Measurements from ENCODE around the gene SLC35F3.
"Not testable (repeated sequence)": the region's sequence is repeated elsewhere in the genome, so short reads cannot be mapped to it uniquely, and the experiment has no call there.

Gene SLC35F3

DNA sequence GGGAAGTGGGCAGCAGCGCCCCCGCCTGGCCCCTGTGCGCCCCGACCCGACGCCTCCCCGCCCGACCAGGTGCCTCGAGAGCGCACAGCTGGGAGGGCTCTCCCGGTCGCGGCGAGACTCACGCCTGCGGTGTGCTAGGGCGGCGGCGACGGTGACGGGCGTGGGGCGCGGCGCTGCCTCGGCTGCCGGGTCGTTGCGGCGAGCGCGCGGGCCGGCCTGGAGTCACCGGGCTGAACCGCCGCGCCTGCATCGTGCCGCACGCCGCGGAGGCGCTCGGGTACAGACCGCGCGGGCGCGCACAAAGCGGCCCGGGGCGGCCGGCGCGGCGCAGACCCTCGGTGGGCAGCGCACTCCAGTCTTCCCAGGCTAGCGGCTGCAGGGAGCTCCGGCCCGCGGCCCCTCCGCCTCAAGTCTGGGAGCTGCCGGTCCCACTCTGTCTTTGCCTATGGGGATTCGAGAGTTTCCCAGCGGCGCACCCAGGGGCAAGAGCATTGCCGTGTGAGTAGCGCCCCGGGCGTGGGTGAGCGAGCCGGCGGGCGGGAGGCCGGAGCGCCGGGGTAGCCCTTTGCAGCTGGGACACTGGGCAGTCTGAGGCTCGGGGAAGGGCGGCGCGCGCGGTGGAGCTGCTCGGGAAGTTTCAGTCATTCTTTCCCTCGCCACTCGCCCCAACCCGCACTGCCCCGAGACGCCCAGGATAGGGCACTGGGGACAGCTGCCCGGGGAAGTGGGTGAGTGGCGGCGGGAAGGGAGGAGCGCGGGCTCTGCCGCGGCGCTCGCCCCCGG lies at the start of gene SLC35F3:
TSS of gene SLC35F3 (plus strand) at position 44 of the 783 bp plus-strand sequence.
- DNase-seq, result no peak

DNA sequence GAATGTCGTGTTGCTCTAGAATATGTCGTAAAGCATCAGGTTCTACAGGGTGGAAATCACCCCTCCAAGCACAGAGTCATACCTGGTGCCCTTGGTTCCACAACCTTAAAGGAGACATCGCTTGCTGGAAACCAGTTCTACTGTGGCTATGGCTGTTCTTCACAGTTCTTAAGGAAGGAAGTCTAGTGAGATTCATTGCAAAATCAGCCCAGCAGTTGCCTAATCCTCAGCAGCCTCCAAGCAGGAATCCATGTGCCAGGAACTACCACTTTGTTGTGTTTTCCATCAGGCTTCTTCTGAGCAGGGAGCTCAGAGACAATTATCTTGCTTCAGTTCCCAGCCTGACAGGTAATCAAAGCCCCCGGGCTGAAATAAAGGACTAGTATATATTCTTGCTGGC lies 45.0 kb upstream of the SLC35F3 start:
- no peak for DNase-seq

DNA sequence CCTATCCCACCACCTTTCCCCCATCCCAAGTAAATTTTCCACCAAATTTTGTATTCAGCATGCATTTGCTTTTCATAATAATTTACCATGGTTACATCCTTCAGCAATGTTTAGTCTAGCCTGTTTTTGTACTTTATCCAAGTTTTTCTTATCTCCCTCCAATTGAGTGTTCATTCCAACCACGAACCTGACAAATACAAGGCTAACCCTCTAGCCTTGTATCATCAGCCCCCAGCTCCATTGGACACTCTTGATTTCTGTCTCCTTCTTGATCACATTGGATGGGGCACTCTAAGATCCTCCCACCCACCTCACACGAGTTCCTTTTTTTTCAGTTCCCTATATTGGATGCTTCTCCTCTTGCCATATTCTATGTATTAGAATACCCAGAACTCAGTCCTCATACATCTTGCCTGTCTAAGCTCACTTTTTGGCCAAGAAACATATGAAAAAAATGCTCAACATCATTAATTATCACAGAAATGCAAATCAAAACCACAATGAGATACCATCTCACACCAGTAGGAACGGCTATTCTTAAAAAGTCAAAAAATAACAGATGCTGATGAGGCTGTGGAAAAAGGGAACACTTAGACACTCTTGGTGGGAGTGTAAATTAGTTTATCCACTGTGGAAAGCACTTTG lies 40.5 kb upstream of the SLC35F3 start:
- DNase-seq, result no peak

DNA sequence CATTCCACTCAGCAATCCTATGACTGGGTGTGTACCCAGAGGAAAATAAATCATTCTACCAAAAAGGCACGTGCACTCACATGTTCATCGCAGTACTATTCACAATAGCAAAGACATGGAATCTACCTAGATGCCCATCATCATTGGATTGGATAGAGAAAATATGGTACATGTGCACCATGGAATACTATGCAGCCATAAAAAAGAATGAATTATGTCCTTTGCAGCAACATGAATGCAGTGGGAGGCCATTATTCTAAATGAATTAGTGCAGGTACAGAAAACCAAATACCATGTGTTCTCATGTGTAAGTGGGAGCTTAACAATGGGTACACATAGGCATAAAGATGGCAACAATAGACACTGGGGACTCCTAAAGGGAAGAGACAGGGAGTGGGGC lies 39.9 kb upstream of the SLC35F3 start:
- DNase-seq, result no peak

DNA sequence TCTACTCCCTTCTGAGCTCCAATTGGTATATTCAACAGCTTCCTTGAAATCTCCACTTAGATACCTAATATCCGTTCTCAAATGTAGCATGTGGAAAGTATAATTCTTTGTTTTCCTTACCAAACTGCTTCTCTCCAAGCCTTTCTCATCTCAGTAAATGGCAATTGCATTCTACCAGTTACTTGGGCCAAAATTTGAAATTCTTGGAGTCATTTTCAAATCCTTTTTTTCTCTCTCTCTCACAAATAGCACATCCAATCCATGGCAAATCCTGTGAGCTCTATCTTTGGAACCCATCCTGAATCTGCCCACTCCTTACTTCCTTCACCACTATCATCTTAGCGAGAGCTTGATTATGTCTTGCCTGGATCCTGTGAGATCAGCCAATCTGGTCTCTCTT lies 39.3 kb upstream of the SLC35F3 start:
- no peak for DNase-seq

DNA sequence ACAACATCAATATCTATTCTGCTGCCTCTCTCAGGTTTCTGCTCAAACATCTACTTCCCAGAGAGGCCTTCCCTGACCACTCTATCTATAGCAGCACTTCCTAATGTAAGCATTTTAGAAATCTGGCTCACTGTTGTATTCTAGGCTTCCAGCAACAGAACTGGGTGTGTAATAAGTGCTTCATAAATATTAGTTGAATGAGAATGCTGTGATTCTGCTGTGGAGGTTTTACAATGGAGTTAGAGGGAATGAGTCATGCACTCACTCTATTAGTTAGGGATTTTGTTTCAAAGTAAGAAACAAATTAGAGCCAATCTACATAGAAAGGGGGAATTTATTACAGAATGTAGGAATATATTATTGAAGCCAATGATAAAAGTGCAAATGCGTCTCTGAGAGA lies 38.6 kb upstream of the SLC35F3 start:
- no peak for DNase-seq

DNA sequence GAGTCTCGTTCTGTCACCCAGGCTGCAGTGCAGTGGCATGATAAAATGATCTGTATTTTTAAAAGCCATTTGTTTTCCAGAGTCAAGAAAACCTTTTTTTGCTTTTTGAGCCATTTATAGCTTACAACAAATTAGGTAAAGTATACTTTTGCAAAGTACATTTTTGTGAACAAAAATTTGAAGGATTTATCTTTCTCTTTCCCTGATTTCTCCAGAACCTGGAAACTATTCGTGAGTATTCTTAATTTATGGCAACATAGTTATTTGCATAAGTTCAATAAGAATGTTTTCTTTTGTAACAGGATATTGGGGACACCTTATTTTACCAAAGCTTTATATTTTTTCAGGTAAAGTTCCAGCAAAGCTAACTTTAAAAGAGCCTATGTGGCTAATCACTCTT lies 37.4 kb upstream of the SLC35F3 start:
- no peak for DNase-seq

DNA sequence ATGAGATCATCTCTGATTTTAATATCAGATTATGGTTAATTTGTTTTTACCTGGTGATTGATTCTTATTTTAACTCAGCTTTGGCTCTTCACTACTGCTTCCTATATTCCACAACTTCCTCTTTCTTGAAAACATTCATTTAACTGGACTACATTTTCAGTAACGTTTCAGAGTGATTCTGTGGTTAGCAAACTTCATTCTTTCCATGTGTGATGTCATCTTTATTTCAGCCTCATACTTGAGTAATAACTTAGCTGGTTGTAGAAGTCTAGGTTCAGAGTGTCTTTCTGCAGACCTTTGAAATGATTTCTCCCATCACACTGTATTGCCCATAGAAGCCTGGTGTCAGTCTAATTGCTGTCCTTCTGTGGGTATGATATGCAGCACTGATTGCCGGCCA lies 36.0 kb upstream of the SLC35F3 start:
- no peak for DNase-seq

DNA sequence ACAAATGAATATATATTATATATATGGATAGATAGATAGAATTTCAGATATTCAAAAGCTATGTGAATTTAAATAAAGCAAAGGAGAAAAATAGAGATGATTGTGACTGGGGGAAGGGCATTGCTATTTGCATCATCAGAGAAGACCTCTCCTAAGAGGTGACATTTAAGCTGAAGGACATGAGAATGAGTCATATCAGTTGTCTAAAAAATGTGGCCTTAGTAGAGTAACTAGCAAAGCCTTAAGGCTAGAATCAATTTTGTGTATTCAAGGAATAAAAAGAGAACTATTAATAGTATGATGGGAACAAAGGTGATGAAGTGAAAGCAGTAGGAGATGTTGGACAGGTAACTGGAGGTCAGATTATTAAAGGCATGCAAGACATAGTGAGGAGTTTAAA lies 34.8 kb upstream of the SLC35F3 start:
- DNase-seq, result no peak

DNA sequence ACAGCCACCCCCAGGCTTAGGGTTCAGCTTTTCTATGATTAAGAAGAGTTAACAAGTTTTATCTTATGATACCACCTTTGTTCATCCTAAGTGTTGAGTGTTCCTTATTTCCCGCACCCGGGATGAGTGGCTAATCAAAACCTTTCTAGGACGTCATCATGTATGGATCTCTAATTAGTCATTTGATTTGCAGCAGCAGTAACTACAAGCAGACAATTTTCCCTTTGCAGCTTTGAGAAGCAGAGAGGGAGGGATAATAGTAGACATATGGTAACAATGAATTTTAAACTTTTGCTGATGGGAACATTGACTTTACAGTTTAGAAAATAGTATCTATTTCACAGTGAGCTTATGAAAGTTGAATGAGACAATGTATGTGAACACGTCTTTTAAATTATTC lies 30.8 kb upstream of the SLC35F3 start:
- DNase-seq, result no peak

DNA sequence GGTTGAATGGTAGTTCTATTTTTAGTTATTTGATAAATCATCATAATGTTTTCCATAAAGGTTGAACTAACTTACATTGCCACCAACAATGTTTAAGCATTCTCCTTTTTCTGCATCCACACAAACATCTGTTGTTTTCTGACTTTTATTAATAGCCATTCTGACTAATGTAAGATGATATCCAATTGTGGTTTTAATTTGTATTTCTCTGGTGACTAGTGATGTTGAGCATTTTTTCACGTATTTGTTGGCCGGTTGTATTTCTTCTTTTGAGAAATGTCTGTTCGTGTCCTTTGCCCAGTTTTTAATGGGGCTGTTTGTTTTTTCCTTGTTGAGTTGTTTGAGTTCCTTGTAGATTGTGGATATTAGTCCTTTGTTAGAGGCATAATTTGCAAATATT lies 24.6 kb upstream of the SLC35F3 start:
- no peak for DNase-seq

DNA sequence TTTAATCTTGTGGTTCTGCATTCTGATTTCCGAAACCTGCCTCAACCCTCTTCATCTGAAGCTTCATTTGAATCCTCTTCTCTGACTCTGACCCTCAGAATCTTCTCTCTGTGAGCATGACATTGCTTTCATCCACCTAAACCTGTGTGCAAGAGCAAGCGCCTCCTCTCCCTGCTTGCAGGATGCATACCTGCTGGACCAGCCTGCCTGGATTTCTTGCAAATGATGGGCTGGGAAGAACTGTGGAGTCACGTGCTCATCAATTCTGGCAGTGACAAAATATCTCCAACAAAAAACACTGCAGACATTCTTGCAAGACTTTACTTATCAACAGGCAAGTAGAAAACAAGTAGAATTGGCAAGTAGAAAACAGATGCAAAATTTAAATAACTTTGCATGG lies 20.8 kb upstream of the SLC35F3 start:
- DNase-seq, result no peak

DNA sequence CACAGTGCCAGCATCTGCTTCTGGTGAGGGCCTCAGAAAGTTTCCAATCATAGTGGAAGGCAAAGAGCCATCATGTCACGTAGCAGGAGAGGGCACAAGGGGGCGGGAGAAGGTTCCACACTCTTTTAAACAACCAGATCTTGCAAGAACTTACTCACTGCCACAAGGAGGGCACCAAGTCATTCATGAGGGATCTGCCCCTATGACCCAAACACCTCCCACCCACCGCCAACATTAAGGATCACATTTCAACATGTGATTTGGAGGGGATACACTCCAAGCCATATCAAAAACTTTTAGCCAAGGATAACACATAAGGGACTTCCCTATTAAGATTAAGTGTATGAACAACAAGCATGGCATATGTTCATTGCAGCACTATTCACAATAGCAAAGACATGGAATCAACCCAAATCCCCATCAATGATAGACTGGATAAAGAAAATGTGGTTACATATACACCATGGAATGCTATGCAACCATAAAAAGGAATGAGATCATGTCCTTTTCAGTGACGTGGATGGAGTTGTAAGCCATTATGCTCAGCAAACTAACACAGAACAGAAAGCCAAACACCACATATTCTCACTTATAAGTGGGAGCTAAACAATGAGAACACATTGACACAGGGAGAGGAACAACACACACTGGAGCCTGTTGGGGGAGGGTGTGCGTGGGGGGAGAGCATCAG lies 19.9 kb upstream of the SLC35F3 start:
- no peak for DNase-seq

DNA sequence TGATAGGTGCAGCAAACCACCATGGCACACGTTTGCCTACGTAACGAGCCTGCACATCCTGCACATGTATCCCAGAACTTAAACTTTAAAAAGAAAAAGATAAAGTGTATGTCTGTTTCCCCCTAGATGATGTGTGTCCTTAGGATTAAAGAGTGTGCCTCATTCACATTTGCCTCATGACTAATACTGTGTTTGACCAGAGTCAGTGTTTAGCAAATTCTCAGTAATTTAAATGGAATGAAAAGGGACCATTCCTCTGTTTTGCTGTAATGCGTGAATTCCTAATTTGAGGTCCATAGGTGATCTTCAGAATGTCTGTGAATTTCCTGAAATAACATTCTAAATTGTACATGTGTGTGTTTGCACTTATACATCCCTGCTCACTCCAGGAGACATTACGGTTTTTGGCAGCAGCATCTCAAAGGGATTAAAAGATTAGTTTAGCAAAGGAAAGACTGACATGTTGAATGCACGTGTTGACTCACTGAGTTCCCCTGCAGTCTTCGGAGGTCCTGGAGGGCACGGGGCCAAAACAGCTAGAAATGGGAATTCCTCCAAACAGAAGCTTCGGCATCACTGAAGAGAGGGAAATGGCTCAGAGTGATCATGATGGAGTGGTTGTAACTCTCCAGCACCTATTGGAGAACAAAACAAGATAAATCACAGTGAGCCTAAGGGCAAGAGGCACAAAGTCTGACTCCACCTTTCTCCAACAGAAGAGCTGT lies 19.1 kb upstream of the SLC35F3 start:
- no peak for DNase-seq

DNA sequence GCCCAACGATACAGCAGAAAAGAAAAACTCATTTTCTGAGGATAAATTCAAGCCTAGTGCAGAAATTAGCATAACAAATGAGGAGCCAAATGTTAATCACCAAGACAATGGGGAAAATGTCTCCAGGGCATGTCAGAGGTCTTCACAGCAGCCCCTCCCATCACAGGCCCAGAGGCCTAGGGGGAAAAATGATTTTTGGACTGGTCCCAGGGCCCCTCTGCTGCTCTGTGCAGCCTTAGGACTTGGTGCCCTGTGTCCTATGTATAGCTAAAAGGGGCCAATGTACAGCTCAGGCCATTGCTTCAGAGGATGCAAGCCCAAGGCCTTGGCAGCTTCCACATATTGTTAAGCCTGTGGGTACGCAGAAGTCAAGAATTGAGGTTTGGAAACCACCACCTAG lies 13.3 kb upstream of the SLC35F3 start:
- DNase-seq, result not testable (repeated sequence)

DNA sequence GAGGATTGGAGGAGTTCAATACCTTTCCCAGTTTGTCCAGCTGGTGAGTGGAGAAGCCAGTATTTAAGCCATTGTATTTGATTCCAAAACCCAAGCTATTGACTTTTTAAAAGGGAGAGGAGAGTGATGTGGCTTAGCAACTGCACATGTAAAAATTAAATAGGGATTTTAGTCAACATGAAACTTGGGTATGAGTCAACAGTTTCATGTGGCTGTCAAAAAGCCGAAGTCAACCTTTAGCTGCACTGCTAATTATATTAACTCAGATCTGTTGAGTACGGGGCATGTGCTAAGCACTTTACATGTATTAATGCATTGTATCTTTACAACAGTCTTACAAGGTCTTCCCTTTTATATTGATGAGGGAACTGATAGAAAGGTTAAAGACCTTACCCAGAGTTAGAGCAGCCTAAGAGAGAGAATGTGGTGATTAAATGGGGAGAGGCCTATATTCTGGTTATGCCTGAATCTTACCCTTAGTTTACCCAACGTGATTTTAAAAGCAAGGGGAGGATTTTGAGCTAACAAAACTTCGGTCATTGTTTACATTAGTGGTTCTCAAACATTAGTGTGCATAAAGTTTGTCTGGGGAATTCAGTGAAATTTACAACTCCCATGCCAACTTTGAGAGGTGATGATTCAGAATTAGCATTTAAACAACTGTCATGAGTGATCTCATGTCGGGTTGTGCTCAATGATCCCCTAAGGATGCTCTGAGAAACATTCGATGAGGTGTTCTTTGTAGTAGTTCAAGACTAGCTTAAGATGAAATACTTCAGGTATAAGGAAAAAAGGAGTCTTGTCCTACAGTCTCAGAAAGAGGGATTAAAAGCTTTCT lies 6.9 kb upstream of the SLC35F3 start:
- no peak for DNase-seq

DNA sequence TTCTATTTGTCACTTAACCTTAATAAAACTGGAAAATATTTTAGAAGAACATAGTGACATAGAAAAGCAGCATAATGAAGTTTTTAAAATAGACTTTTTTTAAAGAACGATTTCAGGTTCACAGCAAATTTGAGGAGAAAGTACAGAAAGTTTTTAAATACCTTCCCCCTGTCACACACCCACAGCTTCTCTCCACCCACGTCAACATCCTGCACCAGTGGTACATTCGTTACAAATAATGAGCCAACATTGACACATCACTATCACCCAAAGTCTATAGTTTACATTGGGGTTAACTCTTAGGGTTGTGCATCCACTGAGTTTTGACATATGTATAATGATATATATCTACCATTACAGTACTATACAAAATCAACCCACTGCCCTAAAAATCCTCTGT lies 3.0 kb upstream of the SLC35F3 start:
- no peak for DNase-seq

DNA sequence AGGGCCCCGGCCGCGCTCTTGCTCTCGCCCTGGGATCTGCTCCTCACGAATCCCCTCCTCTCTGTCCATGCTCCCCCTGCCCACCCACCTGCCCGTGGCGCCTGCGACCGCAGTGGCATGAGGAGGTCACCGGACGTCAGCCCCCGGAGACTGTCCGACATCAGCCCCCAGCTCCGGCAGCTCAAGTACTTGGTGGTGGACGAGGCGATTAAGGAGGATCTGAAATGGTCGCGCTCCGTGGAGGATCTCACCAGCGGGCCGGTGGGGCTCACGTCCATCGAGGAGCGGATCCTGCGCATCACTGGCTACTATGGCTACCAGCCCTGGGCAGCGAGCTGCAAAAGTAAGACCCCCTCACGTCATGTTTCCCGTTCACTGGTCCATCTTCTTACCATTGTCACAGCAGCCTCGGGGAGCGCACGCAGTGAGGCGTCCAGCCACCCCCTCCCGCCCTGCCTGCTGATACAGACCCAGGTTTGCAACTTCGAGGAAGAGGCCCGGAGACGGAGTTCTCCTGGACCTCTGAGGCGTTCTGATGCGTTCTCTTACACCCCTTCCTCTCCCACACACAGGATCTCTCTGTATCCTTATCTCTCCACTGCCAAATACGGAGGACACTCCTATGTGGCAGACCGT lies 1.1 kb downstream of the SLC35F3 start:
- no peak for DNase-seq

DNA sequence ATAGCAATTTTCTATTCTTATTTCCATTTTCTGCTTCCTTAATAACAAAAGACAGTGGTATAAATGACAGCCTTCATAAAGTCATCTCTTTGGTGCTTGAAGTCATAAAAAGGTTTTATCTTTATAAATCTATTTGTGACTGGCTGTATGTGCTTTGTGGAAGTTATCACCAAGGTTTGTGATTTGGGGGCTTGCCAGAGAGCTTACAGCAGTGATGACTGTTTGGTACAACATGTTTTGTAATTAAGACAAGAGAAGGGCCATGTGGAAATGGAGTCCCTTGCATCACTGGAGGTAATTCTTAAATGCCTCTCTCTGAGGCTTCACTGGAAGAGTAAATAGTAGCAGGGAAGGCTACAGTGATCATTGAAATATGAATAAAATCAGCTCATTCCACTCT lies 2.7 kb downstream of the SLC35F3 start:
- no peak for DNase-seq

DNA sequence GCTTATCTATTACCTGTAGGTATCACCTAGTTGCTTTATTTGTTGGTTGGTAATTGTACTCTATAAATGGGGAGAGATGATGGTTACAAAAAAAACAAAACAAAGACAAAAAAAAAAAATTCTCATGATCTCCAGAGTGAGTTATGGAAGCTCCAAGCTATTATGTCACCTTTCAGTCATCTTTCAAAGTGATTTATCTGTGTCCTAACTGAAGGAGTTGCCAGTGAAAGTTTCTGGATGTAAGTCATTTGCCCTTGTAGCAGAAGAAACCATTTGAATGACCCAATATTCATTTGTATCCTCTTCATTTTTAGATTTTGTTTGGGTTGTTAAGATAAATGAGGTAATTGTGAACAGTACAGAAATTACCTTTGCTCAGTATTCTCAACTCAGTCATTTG lies 3.6 kb downstream of the SLC35F3 start:
- DNase-seq, result no peak

DNA sequence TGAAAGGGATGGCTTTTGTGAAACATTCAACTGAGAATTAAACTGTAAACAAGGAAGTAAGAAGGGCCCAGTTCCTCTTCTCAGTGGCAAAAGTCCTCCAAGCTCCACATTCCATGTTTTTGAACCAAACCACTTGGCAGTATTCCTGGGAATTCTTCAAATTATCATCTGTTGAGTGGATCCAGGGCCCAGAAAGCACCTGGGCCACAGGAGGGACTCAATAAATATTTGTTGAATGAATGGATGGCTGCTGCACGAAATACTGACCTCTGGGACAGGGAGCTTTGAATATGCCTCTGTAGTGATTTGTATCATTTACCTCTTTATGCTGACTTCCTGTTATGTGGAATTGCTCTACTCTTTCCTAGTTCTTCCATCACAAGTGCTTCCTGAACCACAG lies 4.7 kb downstream of the SLC35F3 start:
- no peak for DNase-seq

DNA sequence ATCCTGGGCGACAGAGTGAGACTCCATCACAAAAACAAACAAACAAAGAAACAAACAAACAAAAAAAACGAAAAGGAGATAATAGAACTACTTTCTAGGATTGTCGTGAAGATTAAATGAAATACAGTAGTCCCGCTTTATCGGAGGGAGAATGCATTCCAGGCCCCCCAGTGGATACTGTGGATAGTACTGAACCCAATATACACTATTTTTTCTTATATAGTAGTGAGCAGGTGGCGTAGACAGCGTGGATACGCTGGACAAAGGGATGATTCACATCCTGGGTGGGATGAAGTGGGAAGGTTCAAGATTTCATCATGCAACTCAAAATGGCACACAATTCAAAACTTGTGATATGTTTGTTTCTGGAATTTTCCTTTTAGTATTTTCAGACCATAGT lies 8.0 kb downstream of the SLC35F3 start:
- no peak for DNase-seq

Data from activated effector memory CD4-positive, alpha-beta T cell treated with anti-CD3 and anti-CD28 coated beads, Interleukin-2, amount 50 U/mL, for 16 hours (primary cell).